KG1 (cell line): Measurements from ENCODE around the gene AIFM2.
A peak's percentile ranks its signal among the peaks of the same experiment; 100 is the strongest.

Experiments used
- DNase-seq: peaks from one replicate; lab custom pipeline; 2025; lab: John Stamatoyannopoulos, UW

AIFM2 gene

GRCh38 chr10:70146489-70147258 is 14.0 kb upstream of the AIFM2 start, which contains the start of gene TYSND1:
Gene TYSND1, minus strand, starts transcription at chr10:70146700. Its CDS starts 114 bp downstream, at chr10:70146586.
- peak; percentile 97 for DNase-seq

- DNase-seq: peak; percentile 66
Measured at GRCh38 chr10:70145666-70146488, 13.3 kb upstream of the AIFM2 start.

GRCh38 chr10:70145166-70145665 is 12.6 kb upstream of the AIFM2 start:
- DNase-seq: no peak

GRCh38 chr10:70144372-70145110 is 11.9 kb upstream of the AIFM2 start:
- no peak for DNase-seq

- no peak for DNase-seq
Measured at GRCh38 chr10:70142555-70142954, 9.9 kb upstream of the AIFM2 start.

- no peak for DNase-seq
Measured at GRCh38 chr10:70140297-70140696, 7.7 kb upstream of the AIFM2 start.

GRCh38 chr10:70139997-70140250 is 7.3 kb upstream of the AIFM2 start:
- DNase-seq: no peak

GRCh38 chr10:70139151-70139996 is 6.7 kb upstream of the AIFM2 start:
- DNase-seq: no peak

GRCh38 chr10:70137927-70138883 is 5.6 kb upstream of the AIFM2 start:
- no peak for DNase-seq

- no peak for DNase-seq
Measured at GRCh38 chr10:70137135-70137534, 4.5 kb upstream of the AIFM2 start.

GRCh38 chr10:70135684-70136083 is 3.1 kb upstream of the AIFM2 start:
- no peak for DNase-seq

GRCh38 chr10:70135046-70135445 is 2.4 kb upstream of the AIFM2 start:
- no peak for DNase-seq

- no peak for DNase-seq
Measured at GRCh38 chr10:70131560-70131937, 1.1 kb downstream of the AIFM2 start.

GRCh38 chr10:70130878-70131559 is 1.6 kb downstream of the AIFM2 start:
- DNase-seq: no peak

GRCh38 chr10:70126700-70127395 is 5.8 kb downstream of the AIFM2 start:
- DNase-seq: no peak

- peak; percentile 22 for DNase-seq
Measured at GRCh38 chr10:70125918-70126552, 6.6 kb downstream of the AIFM2 start.

- DNase-seq: no peak
Measured at GRCh38 chr10:70124918-70125317, 7.7 kb downstream of the AIFM2 start.

- DNase-seq: no peak
Measured at GRCh38 chr10:70124415-70124814, 8.2 kb downstream of the AIFM2 start.

GRCh38 chr10:70123817-70124216 is 8.8 kb downstream of the AIFM2 start:
- DNase-seq: no peak
